GM06990 (cell line): ENCODE results near the gene RUVBL1.

Experiments used
- DNase-seq: peaks from one replicate; pipeline ENCODE4 v3.0.0-alpha.2; 2011; ENCODE audit not compliant: insufficient read length; ENCODE audit errors: extremely low read depth
- H3K27me3 ChIP-seq: replicated peaks from 2 replicates; pipeline ENCODE4 v1.6.0; 2011; ENCODE audit warnings: low read length; ENCODE audit not compliant: control insufficient read depth, insufficient read depth
- H3K36me3 ChIP-seq: 2 replicates; pipeline ENCODE4 v1.5.1; 2011; ENCODE audit warnings: low read length; ENCODE audit not compliant: control insufficient read depth, insufficient read depth
- H3K4me3 ChIP-seq: replicated peaks from 2 replicates; pipeline ENCODE4 v1.5.1; 2011; ENCODE audit warnings: low read depth, mild to moderate bottlenecking, control low read depth, low read length
- CTCF ChIP-seq: IDR thresholded peaks from 2 replicates; pipeline ENCODE4 v1.5.1; 2011; ENCODE audit warnings: low read length, control low read depth, mild to moderate bottlenecking, inconsistent platforms; ENCODE audit not compliant: insufficient read depth, poor library complexity, severe bottlenecking

Gene RUVBL1

GRCh38 chr3:128068156-128068620, 55.4 kb downstream of the RUVBL1 start:
- Histone ChIP-seq H3K36me3 (peaks cover 69% of the 10 kb centered on the region), H3K27me3 (no peaks in the 10 kb centered on the region), H3K4me3 (no peak overlapping the region)
- DNase-seq, result no peak
- TF ChIP-seq CTCF, result peak; percentile 55

GRCh38 chr3:128067489-128067888, 56.1 kb downstream of the RUVBL1 start:
- no peaks in the 10 kb centered on the region for H3K27me3 ChIP-seq
- no peak for TF ChIP-seq CTCF
- H3K36me3 ChIP-seq, result peaks cover 70% of the 10 kb centered on the region
- no peak for DNase-seq
- H3K4me3 ChIP-seq, result no peak overlapping the region

GRCh38 chr3:128066676-128067075, 56.9 kb downstream of the RUVBL1 start:
- no peak for TF ChIP-seq CTCF
- no peak overlapping the region for H3K4me3 ChIP-seq
- no peaks in the 10 kb centered on the region for H3K27me3 ChIP-seq
- no peak for DNase-seq
- peaks cover 70% of the 10 kb centered on the region for H3K36me3 ChIP-seq

GRCh38 chr3:128066114-128066513, 57.5 kb downstream of the RUVBL1 start:
- DNase-seq, result no peak
- no peak for TF ChIP-seq CTCF
- Histone ChIP-seq H3K36me3 (peaks cover 68% of the 10 kb centered on the region), H3K27me3 (no peaks in the 10 kb centered on the region), H3K4me3 (no peak overlapping the region)

- Histone ChIP-seq H3K36me3 (peaks cover 62% of the 10 kb centered on the region), H3K27me3 (no peaks in the 10 kb centered on the region), H3K4me3 (no peak overlapping the region)
- TF ChIP-seq CTCF, result no peak
- no peak for DNase-seq
Measured at GRCh38 chr3:128064962-128065361, 58.6 kb downstream of the RUVBL1 start.

GRCh38 chr3:128063865-128064264, 59.7 kb downstream of the RUVBL1 start:
- peaks cover 61% of the 10 kb centered on the region for H3K36me3 ChIP-seq
- H3K4me3 ChIP-seq, result no peak overlapping the region
- no peak for DNase-seq
- TF ChIP-seq CTCF, result no peak
- H3K27me3 ChIP-seq, result no peaks in the 10 kb centered on the region
